NCI-H524 (cell line): Measurements from ENCODE around the gene PROM1.

ENCODE experiments used
- DNase-seq, 2 experiments: peaks; one replicate each; lab custom pipeline; 2025; lab: John Stamatoyannopoulos, UW

PROM1 gene

DNA sequence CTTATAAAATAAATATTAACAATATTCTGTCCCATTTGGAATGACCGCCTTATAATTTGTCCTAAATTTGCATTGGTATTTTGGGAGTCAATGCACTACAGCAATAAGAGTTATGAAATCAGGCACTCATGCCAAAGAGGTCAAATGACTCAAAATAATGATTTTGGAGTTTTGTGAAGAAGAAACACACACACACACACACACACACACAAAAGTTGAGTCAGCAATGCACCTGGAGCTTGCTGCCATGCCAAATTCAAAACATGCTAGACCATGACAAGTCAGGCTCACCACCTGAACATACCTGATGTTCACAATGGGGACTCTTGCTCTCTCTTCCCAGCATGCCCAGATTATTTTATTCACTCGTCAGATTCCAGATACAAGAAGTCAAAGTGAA, 56.7 kb downstream of the PROM1 start:
- no peak for DNase-seq

DNA sequence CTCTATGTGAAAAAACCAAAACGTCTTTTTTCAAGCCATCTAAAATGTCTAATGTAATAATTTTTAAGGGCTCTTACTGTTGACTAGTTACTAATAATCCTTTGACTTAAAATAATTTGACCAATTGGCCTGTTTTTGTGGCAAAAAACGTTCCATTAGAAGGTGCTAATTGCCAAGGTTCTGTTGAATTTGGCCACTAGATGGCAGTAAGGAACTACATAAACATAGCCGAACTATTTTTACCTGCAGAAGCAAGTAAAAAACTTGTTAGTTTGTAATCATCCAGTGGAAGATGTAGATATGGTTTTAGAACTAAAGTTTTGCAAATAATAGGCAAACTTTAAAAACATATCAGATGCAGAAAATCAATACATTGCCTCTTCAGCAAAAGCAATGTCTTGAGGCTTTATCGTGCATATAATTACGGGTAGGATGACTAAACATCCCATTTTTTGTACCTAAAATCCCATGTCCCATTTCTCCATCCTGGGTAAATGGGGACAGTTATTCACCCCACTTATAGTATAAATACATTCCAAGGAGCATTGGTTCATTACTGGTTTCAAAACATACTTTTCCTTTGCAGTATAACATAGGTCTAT, 57.6 kb downstream of the PROM1 start:
- DNase-seq, result peak; percentile 24 to 55

DNA sequence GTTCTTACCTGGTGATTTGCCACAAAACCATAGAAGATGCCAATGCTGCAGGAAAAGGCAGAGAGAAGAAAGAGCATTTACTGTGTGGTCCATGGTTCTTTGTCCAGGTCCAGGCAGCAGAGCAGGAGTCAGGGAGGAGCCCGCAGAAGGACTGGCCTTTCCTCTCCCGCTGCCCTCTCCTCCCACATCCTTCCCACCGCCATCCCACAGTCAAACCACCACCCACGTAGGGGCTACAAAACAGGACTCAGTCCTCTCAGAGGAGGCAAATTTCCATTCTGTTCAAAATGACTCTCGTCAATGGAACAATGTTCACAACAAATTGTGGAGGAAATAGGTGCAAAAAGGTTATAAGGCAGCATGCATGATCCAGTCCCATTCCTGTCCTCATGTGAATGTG, 58.6 kb downstream of the PROM1 start:
- no peak for DNase-seq

DNA sequence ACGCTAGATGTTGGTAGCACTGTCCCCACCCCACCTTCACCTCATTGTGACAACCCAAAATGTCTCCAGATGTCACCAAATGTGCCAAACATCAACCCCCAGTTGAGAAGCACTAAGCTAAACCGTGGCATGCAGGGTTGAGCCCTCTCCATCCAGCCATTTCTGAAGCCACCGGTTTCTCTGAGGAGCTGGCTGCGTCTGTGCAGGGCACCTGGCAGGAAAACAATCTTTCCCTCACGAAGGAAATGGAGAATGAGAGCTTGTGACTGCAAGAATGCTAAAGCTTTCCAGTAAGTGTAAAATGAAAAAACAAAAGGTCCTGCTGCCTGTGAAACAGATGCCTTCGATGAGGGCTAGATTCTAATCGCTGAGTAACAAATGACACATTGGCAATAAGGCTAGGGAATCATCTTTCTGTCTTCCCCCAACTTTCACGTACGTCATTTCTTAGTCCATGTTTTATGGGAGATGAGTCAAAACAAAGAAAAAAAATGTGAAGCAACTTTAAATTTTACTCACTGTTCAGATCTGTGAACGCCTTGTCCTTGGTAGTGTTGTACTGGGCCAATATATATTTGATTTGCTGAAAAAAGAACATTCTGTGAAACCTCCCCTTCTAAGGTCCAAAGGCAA, 59.9 kb downstream of the PROM1 start:
- no peak for DNase-seq

DNA sequence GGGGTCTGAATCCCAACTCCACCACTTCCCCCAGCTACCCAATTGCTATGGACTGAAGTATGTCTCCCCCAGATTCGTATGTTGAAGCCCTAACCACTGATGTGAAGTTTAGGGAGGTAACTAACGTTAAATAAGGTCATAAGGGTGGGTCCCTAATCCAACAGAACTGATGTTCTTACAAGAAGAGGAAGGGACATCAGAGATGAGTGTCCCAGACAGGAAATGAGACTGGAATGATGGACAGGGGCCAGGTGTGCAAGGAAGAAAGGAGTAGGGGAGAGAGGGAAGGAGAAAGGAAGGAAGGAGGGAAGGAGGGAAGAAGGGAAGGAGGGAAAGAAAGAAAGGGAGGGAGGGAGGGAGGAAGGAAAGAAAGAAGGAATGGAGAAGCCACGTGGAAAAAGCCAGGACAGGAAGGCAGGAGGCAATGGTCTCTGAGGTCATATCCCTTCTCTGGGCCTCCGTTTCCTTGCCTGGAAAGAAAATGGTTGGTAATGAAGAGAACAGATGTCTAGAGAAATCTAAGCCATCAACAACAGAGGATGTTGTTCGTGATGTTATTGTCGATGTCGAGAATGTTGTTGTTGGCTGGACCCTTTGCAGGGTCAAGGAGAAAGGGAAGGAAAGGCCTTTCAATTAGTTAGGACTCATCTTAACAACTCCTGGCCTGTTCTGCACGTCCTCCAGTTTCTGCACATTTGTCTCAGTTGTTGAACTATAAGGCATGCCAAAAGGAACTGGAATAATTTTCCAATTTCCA, 61.8 kb downstream of the PROM1 start:
- DNase-seq, result no peak

DNA sequence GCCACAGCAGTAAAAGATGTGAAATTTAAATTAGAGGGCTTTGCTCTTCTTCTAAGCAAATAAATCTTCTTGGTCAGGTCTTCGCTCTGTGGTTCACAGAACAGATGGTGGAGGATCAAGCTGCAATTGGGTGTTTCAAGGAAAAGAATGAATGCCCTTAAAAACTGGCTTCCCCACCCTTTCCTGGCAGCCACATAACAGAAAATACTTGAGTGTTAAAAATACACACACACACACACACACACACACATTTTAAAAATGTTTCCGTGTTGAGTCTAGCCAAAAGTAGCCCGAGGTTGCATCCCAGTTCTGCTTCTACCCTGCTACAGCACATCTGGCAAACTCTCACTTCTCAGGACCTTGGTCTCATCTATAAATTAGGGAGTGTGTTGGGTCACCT, 64.2 kb downstream of the PROM1 start:
- no peak for DNase-seq

DNA sequence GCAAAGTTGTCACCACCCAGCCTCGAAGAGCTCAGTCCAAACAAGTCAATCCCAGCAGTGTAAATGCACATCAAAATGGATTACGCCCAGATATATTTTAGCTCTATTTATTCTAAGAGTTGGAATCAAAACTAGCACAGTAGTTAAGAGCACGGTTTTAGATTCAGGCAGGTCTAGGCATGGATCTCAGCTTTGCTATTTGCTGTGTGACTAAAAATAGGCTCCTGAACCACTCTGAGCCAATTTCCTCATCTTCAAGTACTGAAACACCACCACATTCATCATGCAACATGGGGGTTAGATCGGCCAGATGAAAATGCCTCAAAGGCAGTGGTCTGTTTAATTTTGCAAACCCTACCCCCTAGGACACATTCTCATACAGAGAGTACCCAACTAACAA, 65.0 kb downstream of the PROM1 start:
- DNase-seq, result no peak

DNA sequence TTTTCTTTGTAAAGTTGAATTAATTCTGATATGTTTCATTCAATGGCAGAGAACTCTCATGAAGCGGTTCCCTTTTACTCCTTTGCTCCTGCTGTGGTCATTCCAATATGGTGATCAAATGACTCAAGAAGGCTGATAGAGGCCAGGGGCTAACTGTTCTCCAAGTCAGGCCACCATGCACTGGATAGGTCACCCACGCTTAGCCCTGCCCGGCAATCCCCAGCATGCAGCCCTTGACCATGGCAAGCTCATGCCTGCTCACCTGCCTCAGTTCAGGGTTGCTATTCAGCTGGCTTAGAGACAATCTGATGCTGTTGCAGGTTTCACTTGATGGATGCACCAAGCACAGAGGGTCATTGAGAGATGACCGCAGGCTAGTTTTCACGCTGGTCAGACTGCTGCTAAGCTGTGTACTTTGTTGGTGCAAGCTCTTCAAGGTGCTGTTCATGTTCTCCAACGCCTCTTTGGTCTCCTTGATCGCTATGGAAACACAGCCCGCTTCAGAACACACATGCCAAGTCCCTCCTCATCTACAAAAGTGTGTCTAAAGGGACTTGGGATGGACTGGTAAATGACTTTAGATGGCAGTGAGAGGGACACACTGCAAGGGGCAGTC, 65.7 kb downstream of the PROM1 start:
- DNase-seq, result no peak

DNA sequence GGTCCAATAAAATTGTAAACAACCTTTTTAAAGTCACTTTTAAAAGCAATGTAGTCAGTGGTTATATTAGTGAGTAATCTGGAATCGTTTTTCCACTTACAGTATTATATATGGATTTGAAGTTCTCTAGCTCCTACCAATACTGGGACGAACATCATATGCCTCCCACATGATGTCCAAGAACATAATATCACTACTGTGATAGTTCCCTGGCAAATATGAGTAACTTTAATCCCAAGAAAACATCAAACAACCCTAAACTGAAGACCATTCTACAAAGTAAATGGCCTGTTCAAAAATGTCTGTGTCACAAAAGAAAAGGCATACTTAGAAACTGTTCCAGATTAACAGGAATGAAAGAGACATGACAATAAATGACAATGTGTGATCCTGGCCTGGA, 67.3 kb downstream of the PROM1 start:
- DNase-seq, result no peak

DNA sequence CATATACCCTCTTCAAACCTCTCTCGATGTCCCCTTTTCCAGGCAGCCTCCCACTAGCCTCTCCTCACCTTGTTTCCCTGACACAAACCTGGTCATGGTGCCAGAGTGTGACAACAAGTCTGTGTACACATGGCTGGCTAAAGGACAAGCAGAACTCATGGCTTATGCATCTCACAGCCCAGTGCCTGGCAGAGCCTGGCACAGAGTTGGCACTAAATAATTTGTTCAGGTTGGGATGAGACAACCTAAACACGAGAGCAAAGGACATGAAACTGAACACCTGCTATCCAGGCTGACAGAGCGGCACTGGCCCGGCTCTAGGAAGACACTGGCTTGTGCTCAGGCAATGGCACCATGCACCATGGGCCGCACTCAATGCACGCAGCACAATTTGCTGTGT, 72.7 kb downstream of the PROM1 start:
- no peak for DNase-seq

DNA sequence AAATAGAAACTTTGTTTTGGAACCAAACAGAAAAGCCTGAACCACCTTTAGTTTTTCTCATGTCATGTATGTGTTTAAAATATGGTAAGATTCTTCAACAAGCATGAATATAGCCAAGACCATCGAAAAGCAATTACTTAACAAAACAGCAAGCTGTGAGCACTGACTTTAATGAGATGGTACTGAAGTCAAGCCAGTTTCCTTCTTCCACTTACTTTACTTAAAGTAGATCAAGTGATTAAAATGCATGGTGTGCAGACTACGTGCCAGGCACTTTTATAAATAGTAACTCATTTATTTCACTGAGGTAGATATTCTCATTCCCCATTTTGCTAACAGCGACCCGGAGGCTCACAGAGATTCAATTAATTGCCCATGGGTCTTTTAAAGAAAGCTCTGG, 74.7 kb downstream of the PROM1 start:
- no peak for DNase-seq

DNA sequence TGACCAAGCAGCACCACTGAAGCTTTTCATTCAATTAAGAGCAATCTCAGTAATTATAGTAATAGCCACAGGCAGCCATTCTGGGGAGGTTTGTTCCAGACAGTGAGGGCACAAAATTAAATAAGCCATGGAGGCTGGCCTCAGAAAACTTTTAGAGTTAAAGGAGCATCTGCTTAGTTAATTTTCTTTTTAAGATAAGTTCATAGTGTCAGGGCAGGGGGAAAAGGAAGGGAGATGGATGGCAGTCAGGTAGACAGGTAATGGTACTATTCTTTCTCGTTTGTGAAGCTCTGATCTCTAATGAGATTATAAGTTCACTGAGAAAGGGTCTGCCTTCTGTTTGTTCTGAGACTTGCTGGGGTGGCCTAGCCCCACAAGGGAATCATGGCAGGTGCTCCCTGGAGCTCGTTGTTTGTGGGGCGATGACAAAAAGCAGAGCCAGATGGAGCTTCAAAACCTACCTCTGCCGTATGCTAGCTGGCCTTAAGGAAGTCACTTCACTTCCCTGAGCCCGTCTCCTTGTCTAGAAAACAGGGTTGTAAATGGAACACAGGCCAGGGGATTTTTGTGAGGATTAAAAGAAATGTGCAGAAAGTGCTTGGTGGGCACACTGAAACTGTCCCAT, 76.2 kb downstream of the PROM1 start:
- peak in 1 of 2 experiments; percentile 68 for DNase-seq

DNA sequence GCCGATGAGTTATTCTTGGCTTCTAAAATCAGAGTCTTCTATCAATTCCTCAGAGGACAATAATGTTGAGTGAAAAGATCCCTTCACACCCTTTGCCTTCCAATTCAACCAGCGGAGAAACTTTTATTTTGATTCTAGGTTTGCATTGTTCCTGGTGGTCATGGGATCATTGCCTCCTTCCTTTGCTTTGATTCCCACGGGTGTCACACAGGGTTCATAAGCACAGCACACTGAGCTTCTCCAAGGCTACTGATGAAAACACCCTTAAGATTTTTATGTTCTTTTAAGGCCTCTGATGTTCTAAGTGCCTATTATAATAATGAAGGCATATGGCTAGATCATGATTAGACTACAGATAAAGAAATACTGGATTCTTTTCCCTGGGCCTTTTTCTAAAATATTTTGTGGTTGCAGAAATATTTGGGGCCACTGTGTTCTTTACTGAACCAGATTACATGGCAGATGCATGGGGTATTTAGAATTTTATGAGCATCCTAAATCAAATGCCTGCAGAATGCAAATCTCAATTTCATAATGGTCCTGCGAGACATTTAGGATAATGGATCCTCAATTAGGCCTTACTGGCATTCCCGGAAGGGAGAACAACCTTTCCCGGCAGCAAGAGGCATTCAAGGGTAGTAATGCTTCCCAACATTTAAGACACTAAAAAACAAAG, 76.9 kb downstream of the PROM1 start:
- DNase-seq, result no peak

DNA sequence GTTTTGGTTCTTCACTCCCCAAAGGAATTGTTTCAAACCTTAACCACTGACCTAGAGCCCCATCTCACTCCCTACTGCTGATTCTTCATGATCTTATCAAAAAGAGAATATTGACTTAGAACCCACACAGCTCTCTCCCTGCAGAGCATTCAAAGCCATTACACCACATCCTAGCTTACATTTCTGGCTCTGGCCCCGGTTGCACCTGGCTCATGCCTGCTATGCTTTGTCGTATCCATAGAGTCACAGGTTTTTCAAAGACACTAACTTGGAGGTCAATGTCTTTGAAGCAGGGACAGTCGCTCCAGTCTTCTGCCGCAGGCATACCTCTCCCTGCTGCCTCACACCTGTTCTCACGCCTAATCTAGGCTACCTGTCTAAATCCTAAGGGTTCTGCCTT, 78.1 kb downstream of the PROM1 start:
- DNase-seq, result no peak

DNA sequence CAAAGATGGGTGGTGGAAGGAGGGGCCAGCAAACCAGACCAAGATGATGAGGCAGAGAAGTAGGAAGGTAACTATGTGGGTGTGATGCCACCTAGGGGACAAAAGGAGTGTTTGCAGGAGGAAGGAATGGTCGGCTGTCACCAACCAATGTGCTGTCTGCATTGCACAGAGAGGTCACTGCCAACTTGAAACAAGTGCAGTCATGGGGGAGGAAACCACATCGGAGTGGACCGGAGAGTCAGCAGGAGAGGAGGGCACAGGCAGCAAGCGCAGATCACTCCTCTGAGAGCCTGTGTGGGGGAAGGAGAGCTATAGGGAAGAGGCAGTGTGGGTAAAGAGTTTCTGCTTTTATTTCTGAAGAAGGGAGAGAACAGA, 82.4 kb downstream of the PROM1 start:
- peak; percentile 10 to 66 for DNase-seq

DNA sequence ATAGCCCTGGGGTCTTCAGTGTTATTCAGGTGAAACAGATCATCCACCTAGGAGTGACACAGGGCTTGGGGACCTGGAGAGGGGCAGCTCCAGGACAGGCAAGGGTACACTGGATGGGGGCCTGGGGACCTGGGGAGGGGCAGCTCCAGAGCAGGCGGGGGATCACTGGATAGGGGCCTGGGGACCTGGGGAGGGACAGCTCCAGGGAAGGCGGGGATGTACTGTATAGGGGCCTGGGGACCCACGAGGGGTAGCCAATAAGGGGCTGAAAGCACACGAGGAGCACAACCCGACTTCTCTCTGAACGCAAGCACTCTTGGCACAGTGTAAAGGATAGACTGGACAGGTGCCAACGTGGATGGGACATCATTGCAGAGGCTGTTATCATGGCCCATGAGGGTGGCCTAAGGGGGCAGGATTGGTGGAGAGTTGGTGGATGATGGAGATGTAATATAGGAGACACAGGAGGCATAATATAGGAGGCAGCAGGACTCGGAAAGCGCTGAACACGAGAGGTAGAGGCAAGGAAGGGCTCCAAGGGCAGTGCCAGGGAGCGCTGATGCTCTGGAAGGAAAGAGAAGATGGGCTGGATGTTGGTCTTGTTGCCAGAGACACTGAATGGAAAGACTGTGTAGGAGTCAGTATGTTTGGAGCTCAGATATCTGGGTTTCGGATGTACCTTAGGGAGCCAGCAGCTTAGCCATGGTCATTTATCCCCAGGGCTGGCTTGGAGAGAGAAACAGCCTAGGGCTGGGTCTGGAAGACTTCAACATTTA, 82.9 kb downstream of the PROM1 start:
- no peak for DNase-seq

DNA sequence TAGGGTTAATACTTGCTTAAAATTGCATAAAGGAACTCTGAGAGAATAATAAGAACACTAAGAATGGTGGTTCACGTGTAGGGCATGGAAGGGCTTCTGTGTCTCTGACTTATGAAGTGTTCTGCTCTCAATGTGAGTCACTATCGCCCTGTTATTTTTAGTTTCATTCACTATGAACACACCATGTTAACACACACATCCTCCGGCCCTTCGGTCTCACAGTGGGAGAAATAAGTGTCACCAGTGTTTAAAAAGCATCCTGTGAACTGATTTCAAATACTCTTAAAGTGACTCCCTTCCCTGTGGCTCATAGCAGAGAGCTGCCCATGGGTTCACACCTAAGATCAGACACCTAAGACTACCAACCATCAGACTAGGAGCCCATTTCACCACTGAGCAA, 87.0 kb downstream of the PROM1 start:
- no peak for DNase-seq

DNA sequence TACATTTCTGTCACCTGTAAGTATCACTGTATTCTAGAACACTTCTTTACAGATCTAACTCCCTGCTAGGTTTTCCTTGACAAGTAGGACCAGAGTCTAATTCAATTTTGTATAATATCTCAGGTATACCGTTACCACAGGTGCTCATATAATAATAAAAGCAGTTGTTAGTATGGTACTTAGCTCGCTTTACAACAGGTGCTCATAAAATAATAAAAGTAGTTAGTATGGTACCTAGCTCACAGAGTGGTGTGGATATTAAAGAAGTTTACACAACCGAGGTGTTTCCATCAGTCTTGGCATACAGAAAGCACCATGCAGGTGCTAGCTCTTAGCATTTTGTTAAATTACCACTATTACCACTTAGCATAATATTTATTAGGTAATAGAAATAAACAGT, 88.0 kb downstream of the PROM1 start:
- no peak for DNase-seq

DNA sequence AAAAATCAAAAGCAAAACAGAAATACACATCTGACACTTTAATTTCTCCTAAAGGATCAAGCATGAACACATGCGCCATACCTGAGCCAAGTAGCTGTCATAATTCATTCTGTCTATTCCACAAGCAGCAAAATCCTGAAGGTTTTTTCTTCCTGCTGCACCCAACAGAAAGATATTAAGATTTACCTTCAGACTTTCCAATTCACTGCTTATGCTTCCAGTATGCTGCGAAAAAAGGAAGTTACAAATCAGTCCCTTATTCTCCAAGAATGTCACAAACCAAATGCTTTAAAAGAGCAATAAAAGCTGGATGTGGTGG, 91.7 kb downstream of the PROM1 start:
- DNase-seq, result no peak

DNA sequence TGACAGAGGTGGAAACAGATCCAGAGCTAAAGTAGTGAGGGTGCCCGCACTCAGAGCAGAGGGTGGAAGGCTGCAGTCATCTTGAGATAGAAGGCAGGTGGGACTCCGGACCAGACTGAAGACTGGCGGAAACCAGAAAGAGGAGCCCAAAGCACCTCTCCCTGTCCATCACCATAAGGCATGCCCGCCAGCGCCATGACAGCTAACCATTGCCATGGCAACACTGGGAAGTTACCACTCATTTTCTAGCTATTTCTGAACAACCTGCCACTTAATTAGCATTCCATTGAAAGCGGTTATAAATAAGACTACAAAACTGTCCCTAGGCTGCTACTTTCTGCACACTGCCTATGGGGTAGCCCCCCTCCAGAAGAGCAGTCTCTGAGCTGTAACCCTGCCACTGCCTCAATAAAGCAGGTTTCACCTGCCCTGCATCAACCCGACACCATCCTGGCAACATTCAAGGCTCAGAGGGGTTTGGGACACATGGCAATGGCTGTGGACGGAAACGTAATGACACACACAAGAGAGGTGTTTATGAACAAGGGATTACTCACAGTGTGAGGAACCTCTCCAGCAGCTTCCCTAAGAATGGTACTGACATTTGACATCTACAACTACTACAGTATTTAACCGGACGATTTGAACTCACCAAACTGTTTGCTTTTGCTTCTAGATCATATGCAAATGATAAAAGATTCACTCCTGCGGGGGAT, 93.1 kb downstream of the PROM1 start:
- DNase-seq, result peak in 1 of 2 experiments; percentile 16

DNA sequence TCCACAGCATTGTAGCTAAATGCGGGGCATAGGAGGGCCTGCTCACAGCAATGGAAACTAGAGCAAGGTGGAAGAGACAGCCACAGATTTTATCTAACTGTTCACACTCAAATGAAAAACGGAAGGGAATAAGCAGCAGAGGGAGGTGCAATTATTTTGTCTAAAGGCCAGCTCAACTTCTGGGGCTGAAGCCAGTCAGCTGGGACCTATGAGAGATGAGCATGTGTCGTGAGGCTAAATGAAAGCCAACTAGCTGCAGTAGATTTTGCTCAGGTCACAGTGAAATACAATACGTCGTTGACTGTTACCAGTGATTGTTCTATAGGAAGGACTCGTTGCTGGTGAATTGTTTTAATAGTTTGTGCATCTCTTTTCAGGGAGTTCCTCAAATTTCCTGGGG, 94.4 kb downstream of the PROM1 start:
- peak in 1 of 2 experiments; percentile 7 for DNase-seq
